CD4-positive, alpha-beta T cell treated with Interleukin-4 for 4 hours (primary cell): Measurements from ENCODE around the gene GNB5.

Source experiments
- DNase-seq: peaks from one replicate; pipeline ENCODE4 v3.0.0-alpha.2; 2020

GNB5 gene

GRCh38 chr15:52164631-52165265, 26.4 kb downstream of the GNB5 start:
- DNase-seq: no peak

- no peak for DNase-seq
Measured at GRCh38 chr15:52163321-52164190, 27.6 kb downstream of the GNB5 start.

DNA sequence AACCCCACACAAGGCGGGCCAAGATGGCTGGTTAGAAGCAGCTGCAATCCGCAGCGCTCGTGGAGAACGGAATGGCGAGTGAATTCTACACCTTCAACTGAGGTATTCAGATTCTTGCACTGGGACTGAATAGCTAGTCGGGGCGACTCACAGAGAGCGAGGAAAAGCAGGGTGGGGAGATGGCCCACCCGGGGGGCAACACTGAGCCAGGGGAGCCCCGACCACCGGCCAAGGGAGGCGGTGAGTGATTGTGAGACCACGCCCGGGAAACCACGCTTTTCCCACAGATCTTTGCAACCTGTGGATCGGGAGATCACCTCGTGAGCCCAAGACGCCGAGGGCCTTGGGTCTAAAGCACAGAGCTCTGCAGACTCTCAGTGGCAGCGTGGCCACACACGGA, 28.3 kb downstream of the GNB5 start:
- DNase-seq: no peak

GRCh38 chr15:52162260-52162659, 28.9 kb downstream of the GNB5 start:
- no peak for DNase-seq

- DNase-seq: no peak
Measured at GRCh38 chr15:52161406-52161966, 29.7 kb downstream of the GNB5 start.

GRCh38 chr15:52159645-52160044, 31.5 kb downstream of the GNB5 start:
- no peak for DNase-seq

DNA sequence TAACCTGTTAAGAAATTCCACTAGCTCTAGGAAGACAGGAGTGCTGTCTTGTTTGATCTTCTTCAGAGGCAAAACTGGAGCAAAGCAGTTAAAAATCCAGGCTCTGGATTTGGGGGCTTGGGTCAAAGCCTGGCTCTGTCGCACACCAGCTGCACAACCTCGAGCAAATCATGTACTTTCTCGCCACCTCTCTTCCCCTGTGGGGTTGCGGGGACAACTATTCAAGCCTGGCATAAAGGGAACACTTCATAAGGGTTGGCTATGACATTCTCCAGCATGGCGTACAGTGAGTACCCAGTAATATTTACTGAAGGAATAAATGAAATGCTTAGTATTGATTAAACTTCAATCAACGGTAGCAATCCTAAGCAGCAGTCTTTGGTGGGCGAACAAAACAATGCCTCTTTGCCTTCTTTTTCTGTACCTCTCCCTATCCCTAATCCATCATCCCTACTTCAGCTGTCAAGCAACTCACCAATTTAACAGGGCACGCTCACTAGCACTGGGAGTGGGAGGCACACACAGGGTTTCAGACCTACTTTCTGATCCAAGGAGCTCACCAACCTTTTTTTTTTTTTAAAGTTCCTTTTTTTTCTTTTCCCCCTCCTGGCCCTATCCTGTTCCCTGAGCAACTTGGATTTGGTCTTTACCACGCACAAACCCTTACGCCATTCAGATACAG, 33.0 kb downstream of the GNB5 start:
- no peak for DNase-seq

DNA sequence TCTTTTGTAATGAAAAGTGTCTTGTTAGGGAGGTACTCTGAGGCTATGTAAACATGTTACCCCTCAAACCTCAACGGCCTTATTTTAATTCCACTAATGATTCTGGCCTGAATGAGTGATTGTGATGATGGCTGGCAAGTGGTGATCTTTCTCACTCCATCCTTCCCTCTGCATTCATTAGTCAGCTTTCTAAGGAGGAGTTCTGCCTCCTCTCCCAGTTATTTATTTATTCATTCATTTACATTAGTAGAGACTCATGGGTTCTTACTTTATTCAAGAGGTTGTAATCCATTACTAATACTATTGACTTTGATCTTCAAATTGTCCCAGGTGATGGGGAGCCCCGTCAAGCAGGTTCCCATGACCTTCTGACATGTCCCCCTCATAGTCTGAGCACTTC, 35.3 kb downstream of the GNB5 start:
- DNase-seq: no peak

DNA sequence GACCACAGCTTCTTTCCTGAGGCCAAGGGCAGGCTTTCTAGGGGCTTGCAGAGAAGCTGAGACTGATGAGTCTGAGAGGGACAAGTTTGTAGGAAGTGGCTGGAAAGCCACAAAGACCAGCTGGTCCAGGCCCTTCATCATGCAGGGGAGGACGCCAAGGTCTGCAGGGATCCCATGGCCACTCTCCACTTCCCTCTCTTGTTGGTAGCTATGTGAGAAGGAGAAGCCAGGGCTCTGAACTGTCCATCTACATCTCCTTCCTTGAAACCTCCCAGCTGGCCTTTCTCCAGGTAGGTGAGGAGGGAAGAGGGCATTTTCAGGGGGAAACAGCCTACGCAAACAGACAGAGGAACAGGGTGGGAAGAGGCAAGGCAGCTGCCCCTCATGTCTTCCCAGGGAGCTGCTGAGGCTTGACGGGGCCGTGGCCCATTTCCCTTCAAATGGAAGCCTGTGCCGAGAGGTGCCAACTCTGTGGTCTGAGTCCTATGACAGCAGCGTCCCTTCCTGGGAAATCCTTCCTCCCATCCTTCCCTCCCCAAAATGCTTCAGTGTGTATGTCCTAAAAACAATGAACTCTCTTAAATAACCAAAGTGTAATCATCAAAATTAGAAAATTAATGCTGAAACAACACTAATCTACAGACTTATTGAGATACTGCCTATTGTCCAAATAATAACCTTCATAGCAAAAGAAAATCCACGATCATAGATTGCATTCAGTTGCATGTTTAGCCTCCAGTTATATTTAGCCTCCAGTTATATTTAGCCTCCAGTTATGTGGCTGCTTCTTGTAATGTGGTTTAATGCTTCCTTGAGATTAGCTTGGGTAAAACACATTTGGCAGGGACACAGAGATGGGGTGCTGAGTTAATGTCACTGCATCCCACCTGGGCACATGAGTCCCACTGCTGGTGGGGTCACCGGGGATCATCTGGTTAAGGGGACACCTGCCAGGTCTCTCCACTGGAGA, 36.0 kb downstream of the GNB5 start:
- no peak for DNase-seq

GRCh38 chr15:52153900-52154895, 37.0 kb downstream of the GNB5 start:
- no peak for DNase-seq

DNA sequence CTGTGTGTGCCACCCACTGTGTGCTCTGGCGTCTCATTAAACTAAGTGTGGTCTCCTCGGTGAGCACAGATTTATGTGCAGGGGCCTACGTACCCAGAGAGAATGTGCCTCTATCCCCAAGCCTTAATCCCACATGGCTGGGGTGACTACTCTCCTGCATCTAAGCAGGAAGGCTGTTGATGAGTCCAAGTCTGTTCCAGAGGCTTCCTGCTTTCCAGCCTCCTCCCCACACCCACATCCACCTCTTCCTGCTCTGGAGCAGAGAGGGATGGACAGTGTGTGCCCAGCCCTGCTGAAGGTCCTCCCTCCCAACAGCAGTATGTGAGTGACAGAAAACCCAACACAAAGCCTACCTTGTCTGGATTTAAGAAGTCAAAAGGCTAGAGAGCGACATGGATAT, 39.8 kb downstream of the GNB5 start:
- DNase-seq: no peak

GRCh38 chr15:52150871-52151270, 40.3 kb downstream of the GNB5 start:
- DNase-seq: no peak

GRCh38 chr15:52150043-52150825, 41.0 kb downstream of the GNB5 start:
- no peak for DNase-seq

GRCh38 chr15:52148403-52148802, 42.8 kb downstream of the GNB5 start:
- DNase-seq: no peak

DNA sequence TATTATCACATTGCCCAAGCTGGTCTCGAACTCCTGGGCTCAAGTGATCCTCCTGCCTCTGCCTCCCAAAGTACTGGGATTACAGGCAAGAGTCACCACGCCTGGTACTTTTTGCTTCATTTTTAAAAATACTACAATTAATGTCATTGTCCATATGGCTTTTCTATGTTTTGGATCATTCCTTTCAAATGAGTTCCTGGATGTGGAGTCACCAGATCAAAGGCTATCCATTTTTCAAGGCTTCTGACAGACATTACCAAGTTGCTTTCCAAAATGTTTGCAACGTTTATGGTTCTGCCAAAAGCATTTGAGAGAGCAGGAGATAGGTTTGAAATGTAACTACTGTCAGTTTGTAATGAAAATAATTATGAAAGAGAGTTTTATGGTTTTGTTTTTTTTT, 44.4 kb downstream of the GNB5 start:
- no peak for DNase-seq

DNA sequence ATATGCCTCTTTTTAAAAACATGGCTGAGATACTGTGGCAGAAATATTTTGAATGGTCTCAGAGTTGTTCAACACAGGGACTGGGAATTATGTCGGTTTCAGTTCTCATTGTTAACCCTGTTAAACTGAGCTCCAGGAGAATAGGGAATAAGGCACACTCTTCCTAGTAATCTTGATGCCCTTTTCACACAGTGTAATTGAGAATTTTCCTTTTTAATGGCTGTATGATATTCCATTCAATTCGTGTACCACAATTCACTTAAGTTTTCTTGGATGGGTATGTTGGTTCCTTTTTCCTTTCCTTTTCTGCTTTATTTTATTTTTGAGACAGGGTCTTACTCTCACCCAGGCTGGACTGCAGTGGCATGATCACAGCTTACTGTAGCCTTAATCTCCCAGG, 44.9 kb downstream of the GNB5 start:
- DNase-seq: no peak

DNA sequence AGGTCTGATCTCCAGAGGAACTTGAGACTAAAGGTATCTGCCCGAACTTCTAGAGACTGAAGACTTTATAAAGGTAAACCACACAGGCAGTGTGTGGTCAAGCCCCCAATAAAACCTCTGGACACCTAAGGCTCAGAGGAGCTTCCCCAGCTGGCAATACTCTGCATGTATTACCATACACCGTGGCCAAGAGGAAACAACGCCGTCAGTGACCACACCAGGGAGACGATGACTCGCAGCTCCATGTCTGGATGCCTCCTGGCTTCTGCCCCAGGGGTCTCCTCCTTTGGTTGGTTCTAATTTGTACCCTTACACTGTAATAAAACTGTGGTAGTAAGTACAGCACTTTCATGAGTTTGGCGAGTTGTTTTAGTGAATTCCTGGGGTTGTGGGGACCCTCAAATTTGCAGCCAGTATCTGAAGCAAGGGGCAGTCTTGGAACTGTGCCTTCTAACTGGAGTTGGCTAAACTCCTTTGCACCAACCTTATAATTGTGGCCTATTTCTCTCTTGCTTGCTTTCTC, 46.5 kb downstream of the GNB5 start:
- no peak for DNase-seq

DNA sequence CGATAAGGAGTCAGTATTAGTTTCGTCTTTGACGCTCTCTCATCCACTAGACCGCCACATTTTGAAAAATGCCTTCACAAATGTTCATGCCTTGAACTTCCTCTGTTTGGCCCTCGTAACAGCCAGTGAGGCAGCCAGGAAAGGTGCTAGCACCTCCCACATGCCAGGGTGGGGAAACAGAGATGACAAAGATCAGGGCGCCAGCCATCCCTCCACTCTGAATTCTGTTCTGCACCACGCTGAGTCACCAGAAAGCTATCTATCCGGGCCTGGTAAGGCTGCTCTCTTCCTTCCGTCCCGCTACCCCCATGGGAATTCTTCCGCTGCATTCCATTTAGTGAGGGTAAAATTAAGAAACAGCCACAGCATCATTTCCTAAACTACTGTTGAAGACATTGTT, 47.3 kb downstream of the GNB5 start:
- no peak for DNase-seq

DNA sequence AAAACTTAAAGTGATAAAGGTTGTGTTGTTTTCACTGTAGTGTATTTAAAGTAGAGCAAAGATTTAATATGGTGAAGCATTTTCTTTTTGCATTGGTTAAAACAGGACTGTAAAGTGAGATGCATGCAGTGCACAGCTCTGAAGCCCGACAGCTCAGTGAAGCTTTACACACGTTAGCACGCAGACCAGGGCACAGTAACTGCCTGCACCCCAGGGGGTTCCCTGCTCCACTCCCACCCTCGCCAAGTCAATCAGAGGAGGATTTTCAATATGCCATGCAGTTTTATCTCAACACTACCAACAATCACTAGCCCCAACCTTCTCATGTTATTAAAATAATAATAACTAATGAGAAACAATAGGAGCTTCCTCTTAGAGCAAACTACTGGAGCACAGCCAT, 50.5 kb downstream of the GNB5 start:
- no peak for DNase-seq
